ENCODE results near the gene SYNE2.

DNA sequence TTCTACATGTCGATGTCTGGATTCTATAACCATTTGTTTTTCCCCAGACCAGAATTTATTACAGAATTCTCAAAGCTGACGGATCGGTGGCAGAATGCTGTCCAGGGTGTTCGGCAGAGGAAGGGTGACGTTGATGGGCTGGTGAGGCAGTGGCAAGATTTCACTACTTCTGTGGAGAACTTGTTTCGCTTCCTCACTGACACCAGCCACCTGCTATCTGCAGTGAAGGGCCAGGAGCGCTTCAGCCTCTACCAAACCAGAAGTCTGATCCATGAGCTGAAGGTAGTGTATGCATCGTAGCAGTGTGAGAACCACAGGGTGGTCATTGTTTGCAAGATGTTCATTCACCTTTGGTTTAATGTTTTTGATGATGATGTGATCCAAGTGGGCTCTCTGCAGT is 317.4 kb downstream of the SYNE2 start:
- TF ChIP-seq, protein P1, sequence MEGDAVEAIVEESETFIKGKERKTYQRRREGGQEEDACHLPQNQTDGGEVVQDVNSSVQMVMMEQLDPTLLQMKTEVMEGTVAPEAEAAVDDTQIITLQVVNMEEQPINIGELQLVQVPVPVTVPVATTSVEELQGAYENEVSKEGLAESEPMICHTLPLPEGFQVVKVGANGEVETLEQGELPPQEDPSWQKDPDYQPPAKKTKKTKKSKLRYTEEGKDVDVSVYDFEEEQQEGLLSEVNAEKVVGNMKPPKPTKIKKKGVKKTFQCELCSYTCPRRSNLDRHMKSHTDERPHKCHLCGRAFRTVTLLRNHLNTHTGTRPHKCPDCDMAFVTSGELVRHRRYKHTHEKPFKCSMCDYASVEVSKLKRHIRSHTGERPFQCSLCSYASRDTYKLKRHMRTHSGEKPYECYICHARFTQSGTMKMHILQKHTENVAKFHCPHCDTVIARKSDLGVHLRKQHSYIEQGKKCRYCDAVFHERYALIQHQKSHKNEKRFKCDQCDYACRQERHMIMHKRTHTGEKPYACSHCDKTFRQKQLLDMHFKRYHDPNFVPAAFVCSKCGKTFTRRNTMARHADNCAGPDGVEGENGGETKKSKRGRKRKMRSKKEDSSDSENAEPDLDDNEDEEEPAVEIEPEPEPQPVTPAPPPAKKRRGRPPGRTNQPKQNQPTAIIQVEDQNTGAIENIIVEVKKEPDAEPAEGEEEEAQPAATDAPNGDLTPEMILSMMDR (IDR thresholded peaks at IDR 0.05): no peak
- TF ChIP-seq POLR2AphosphoS5 (IDR thresholded peaks at IDR 0.05): no peak

Measured in esophagus muscularis mucosa (tissue), 3 donors.